Thyroid gland (tissue), 4 donors: Measurements from ENCODE around the gene NDC1. TPM values are rescaled to one million over a fixed set of nuclear protein-coding genes. Genes with fewer than 3 reads are reported as not detected.

Experiments
- DNase-seq, 2 donors: peaks; one replicate each; pipeline ENCODE4 v3.0.0-alpha.2; 2019
- H3K27ac ChIP-seq, 3 donors: fragments of 200-600 bp; sonication (generic); 1 replicate in 2 of 3; 2 replicates in 1 of 3; pipeline ENCODE4 v1.5.1; 2016 to 2019; ENCODE audit warnings: mild to moderate bottlenecking in 1 of 3, moderate library complexity in 1 of 3
- H3K27me3 ChIP-seq: fragments of 200-600 bp; sonication (generic); one replicate; pipeline ENCODE4 v1.5.1; 2019
- H3K36me3 ChIP-seq, 2 donors: fragments of 200-600 bp; sonication (generic); one replicate each; pipeline ENCODE4 v1.5.1; 2016 to 2019
- H3K4me1 ChIP-seq, 2 donors: fragments of 200-600 bp; sonication (generic); one replicate each; pipeline ENCODE4 v1.5.1; 2017 to 2019
- H3K4me3 ChIP-seq, 3 donors: fragments of 200-600 bp; sonication (generic); replicated peaks in 1 of 3; 1 replicate in 2 of 3; 2 replicates in 1 of 3; pipeline ENCODE4 v1.5.1; 2016; ENCODE audit warnings: mild to moderate bottlenecking in 1 of 3
- H3K9me3 ChIP-seq: fragments of 200-600 bp; sonication (generic); one replicate; pipeline ENCODE4 v1.5.1; 2017
- POLR2A ChIP-seq, 2 donors: fragments of 450-650 bp; IDR thresholded peaks; one replicate each; pipeline ENCODE4 v1.6.1; 2017; ENCODE audit warnings: antibody characterized with exemption in 2 of 2, mild to moderate bottlenecking in 2 of 2, moderate library complexity in 1 of 2
- WGBS, 2 donors: methylation state at CpG; one replicate each; pipeline ENCODE4 v1.1.5; 2017; 5-methylcytosine and 5-hydroxymethylcytosine counted together
- intact Hi-C: fragments of 100-400 bp; cut with DNase I; formaldehyde crosslinking; loops from one replicate; pipeline ENCODE4 v1.15.1; 2023
- total RNA-seq, 4 donors: library from RNA; depleted of rRNA; stranded (reverse); fragments of >200 nt; gene quantifications; one replicate each; pipeline ENCODE4 v1.2.3, GENCODE V29; 2016
- TF ChIP-seq, protein P1 (sequence below), 6 experiments: fragments of 200-600 bp in 3 of 6; fragments of 450-650 bp in 3 of 6; sonication (generic) in 3 of 6; IDR thresholded peaks; one replicate each; pipeline ENCODE4 v1.5.1; 2016 to 2019; ENCODE audit warnings: antibody characterized with exemption in 6 of 6, mild to moderate bottlenecking in 2 of 6, inconsistent platforms in 1 of 6, moderate library complexity in 1 of 6

The NDC1 gene
- total RNA-seq, 4 donors from 2014 or later: 10.4 to 15.4 (median 11.9) TPM

DNA sequence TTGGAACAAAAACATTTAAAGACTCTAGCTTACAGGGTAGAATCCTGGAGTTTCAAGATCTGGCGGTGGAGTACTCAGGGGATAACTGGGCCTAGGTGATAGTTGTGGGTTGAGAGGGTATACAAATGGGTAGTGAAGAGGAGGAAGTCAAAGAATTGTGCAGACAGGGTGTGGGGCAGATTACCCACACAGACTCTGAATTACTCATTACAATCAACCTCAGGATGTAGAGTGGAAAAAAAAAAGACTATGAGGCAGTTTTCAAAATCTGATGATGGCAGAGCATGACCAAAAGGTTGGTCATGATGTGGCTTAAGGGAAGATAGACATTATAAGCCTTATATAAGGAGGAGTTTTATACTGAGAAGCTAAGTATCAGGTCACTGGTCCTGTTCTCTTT, 55.0 kb downstream of the NDC1 start:
- H3K4me1 ChIP-seq: no peaks in the 10 kb centered on the region
- 92 to 94% methylated on average over 1 of the region's 1 CpG for WGBS, 2 donors
- no peaks in the 10 kb centered on the region for H3K36me3 ChIP-seq
- DNase-seq: no peak
- no peaks in the 10 kb centered on the region for H3K27me3 ChIP-seq
- H3K27ac ChIP-seq: no peak overlapping the region
- TF ChIP-seq, protein P1, sequence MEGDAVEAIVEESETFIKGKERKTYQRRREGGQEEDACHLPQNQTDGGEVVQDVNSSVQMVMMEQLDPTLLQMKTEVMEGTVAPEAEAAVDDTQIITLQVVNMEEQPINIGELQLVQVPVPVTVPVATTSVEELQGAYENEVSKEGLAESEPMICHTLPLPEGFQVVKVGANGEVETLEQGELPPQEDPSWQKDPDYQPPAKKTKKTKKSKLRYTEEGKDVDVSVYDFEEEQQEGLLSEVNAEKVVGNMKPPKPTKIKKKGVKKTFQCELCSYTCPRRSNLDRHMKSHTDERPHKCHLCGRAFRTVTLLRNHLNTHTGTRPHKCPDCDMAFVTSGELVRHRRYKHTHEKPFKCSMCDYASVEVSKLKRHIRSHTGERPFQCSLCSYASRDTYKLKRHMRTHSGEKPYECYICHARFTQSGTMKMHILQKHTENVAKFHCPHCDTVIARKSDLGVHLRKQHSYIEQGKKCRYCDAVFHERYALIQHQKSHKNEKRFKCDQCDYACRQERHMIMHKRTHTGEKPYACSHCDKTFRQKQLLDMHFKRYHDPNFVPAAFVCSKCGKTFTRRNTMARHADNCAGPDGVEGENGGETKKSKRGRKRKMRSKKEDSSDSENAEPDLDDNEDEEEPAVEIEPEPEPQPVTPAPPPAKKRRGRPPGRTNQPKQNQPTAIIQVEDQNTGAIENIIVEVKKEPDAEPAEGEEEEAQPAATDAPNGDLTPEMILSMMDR (IDR thresholded peaks at IDR 0.05): no peak
- TF ChIP-seq POLR2A (IDR thresholded peaks at IDR 0.05): no peak
- no peaks in the 10 kb centered on the region for H3K9me3 ChIP-seq
- H3K4me3 ChIP-seq: no peak overlapping the region
- intact Hi-C loops: no loop called here

DNA sequence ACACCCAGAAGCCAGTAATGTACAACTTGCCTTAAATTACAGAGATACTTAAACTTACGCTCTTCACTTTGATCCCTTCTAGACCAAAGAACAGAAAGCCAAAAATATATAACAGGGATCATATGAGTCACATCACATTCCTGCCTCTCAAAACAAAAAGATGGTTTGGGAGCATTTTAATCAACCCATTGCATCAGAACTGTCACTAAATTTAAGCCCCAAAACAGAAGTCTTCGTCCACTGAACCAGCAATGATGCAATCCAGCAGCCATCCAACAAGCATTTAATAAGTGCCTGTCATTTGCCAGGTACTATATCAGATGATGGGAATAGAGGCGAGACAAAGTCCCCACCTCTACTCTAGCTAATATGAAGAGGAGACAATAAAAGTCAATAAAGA, 56.4 kb downstream of the NDC1 start:
- H3K4me3 ChIP-seq: no peak overlapping the region
- H3K27me3 ChIP-seq: no peaks in the 10 kb centered on the region
- no peaks in the 10 kb centered on the region for H3K4me1 ChIP-seq
- TF ChIP-seq POLR2A (IDR thresholded peaks at IDR 0.05): no peak
- TF ChIP-seq, protein P1 (IDR thresholded peaks at IDR 0.05): no peak
- DNase-seq: no peak
- intact Hi-C loops: no loop called here
- 93 to 96% methylated on average over 3 of the region's 3 CpGs for WGBS, 2 donors
- H3K9me3 ChIP-seq: no peaks in the 10 kb centered on the region
- no peak overlapping the region for H3K27ac ChIP-seq
- H3K36me3 ChIP-seq: peaks cover 0 to 2% of the 10 kb centered on the region in 2 donors

DNA sequence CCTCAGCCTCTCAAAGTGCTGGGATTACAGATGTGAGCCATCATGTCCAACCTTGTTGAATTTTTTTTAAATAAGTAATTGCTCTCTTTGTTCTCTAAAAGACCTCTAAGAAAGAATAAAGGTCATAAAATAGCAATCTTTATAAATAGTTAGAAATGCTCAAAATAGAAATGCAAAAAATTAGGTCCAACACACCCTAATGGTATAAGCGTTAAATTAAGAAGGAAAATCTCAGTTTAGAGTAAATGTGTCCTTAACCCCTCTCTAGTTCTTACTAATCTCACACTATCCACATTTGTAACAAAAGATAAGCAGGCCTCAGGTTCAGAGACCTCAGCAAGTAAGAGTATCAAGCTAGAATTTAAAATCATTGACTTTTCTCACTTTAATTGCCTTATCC, 60.8 kb downstream of the NDC1 start:
- WGBS, 2 donors: 96 to 100% methylated on average over 1 of the region's 1 CpG
- intact Hi-C loops: no loop called here

DNA sequence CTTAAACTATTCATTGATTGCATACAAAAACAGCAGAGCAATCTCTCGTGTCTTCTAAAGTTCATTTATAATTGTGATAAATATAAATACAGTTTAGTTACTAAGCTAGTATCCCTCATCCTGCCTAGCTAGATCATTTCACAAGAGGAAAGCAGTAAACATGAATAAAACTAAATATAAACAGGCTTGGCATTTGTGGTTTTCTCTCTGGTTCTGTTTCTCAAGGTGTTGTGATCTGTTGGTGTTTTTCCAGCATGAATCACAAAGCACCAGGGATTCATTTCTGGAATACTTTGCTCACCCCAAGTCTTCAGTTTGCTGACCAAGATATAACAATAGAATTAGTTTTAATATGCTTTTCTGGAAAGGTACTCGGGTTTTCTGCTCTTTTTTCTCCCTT, 66.4 kb downstream of the NDC1 start:
- intact Hi-C loops: no loop called here
- no peak for DNase-seq
- no peaks in the 10 kb centered on the region for H3K4me1 ChIP-seq
- H3K36me3 ChIP-seq: peaks cover 0 to 3% of the 10 kb centered on the region in 2 donors
- WGBS, 2 donors: 90 to 96% methylated on average over 2 of the region's 2 CpGs
- TF ChIP-seq, protein P1 (IDR thresholded peaks at IDR 0.05): no peak
- no peak for TF ChIP-seq POLR2A (IDR thresholded peaks at IDR 0.05)
- no peaks in the 10 kb centered on the region for H3K27me3 ChIP-seq
- no peak overlapping the region for H3K4me3 ChIP-seq
- no peak overlapping the region for H3K27ac ChIP-seq
- H3K9me3 ChIP-seq: no peaks in the 10 kb centered on the region

More for the DNA sequence above, 60.8 kb downstream of the NDC1 start:
- H3K27ac ChIP-seq: no peak overlapping the region
- peaks cover 0 to 2% of the 10 kb centered on the region in 2 donors for H3K36me3 ChIP-seq
- DNase-seq: no peak
- H3K9me3 ChIP-seq: no peaks in the 10 kb centered on the region
- no peaks in the 10 kb centered on the region for H3K27me3 ChIP-seq
- TF ChIP-seq, protein P1 (IDR thresholded peaks at IDR 0.05): no peak
- no peaks in the 10 kb centered on the region for H3K4me1 ChIP-seq
- no peak overlapping the region for H3K4me3 ChIP-seq

DNA sequence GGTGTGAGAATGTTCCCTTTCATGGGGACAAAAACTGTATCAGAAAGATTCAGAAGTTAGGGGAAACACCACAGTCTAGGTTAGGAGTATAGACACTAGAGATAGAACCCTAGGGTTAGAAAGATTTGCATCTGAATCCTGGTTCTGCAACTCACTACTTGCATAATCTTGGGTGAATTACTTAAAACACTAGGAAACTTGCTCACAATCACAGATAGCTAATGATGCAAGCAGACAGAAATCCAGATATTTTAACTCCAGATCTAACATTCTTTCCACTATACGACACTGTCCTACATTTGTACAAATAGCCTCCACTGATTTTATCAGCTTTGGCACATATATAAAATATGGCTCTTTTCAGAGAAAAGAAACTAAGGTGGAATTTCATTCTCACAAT, 68.3 kb downstream of the NDC1 start:
- TF ChIP-seq, protein P1 (IDR thresholded peaks at IDR 0.05): no peak
- TF ChIP-seq POLR2A (IDR thresholded peaks at IDR 0.05): no peak
- intact Hi-C loops: no loop called here
- no peaks in the 10 kb centered on the region for H3K27me3 ChIP-seq
- no peak overlapping the region for H3K4me3 ChIP-seq
- no peaks in the 10 kb centered on the region for H3K9me3 ChIP-seq
- DNase-seq: no peak
- no peak overlapping the region for H3K27ac ChIP-seq
- no peaks in the 10 kb centered on the region for H3K4me1 ChIP-seq
- 94 to 100% methylated on average over 1 of the region's 1 CpG for WGBS, 2 donors
- H3K36me3 ChIP-seq: peaks cover 0 to 3% of the 10 kb centered on the region in 2 donors
